Stomach smooth muscle (tissue), 2 donors: Measurements from ENCODE around the gene HERC2.
"Not testable (repeated sequence)": the region's sequence is repeated elsewhere in the genome, so short reads cannot be mapped to it uniquely, and the experiment has no call there.

Source experiments
- H3K27ac ChIP-seq: one replicate; pipeline ENCODE4 v1.7.0; 2013; ENCODE audit warnings: mild to moderate bottlenecking, low read length, inconsistent platforms
- H3K27me3 ChIP-seq, 2 donors: one replicate each; pipeline ENCODE4 v1.7.0; 2013; ENCODE audit warnings: low read length in 2 of 2; ENCODE audit not compliant: insufficient read depth in 2 of 2, control insufficient read depth in 1 of 2
- H3K36me3 ChIP-seq, 2 donors: one replicate each; pipeline ENCODE4 v1.7.0; 2013; ENCODE audit warnings: low read length in 2 of 2; ENCODE audit not compliant: control insufficient read depth in 2 of 2, insufficient read depth in 2 of 2
- H3K4me1 ChIP-seq: one replicate; pipeline ENCODE4 v1.7.0; 2013; ENCODE audit warnings: low read length; ENCODE audit not compliant: control insufficient read depth, insufficient read depth
- H3K4me3 ChIP-seq, 2 donors: one replicate each; pipeline ENCODE4 v1.7.0; 2013; ENCODE audit warnings: low read length in 2 of 2
- H3K9ac ChIP-seq, 2 donors: one replicate each; pipeline ENCODE4 v1.7.0; 2013; ENCODE audit warnings: low read length in 2 of 2, mild to moderate bottlenecking in 1 of 2
- H3K9me3 ChIP-seq, 2 donors: one replicate each; pipeline ENCODE4 v1.7.0; 2013; ENCODE audit warnings: low read length in 2 of 2; ENCODE audit not compliant: control insufficient read depth in 2 of 2
- donor health status: healthy.
- donor health status: Pancreatic carcinoma.

HERC2 gene

DNA sequence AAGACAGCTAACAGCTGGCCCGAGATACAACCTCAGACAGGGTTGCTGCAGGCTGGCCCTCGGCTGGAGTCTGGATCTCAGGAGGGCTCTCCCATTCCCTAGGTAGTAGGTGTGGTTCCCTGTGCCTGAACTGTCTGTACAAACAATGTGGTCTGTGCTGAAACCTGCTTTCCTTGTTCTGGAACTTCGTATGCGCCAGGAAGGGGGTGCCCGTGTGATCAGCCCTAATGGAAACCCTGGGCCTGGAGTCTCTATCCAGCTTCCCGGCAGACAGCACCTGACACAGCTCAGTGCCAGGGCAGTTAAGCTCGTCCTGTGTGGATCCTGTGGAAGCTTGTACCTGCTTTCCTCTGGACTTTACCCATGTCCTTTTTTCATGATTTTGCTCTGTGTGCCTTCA, 99.4 kb downstream of the HERC2 start:
- H3K4me1 ChIP-seq, H3K9ac ChIP-seq, H3K27me3 ChIP-seq, H3K9me3 ChIP-seq, H3K4me3 ChIP-seq, H3K27ac ChIP-seq: not testable (repeated sequence)
- peaks cover 14 to 19% of the 10 kb centered on the region in 2 donors for H3K36me3 ChIP-seq

DNA sequence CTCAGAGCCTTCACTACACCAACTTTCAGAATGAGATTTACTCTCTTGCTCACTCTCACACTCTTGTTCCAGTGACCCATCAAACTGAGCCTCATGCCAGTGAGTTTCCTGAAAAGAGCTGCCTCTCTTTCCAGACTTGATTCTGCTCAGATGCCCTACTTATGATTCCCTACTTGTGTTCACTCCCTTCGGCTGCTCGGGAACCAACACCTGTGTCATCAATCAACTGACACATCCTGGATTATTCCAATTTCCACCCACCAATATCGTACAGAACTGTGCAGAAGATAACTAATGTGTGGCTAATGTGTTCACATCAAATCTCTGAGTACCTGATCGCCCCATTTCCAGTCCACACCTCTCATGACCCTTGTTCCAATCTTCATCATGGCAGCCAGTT, 100.3 kb downstream of the HERC2 start:
- H3K27me3 ChIP-seq, H3K4me1 ChIP-seq, H3K4me3 ChIP-seq, H3K9ac ChIP-seq, H3K27ac ChIP-seq, H3K9me3 ChIP-seq: not testable (repeated sequence)
- H3K36me3 ChIP-seq, result peaks cover 14 to 19% of the 10 kb centered on the region in 2 donors

DNA sequence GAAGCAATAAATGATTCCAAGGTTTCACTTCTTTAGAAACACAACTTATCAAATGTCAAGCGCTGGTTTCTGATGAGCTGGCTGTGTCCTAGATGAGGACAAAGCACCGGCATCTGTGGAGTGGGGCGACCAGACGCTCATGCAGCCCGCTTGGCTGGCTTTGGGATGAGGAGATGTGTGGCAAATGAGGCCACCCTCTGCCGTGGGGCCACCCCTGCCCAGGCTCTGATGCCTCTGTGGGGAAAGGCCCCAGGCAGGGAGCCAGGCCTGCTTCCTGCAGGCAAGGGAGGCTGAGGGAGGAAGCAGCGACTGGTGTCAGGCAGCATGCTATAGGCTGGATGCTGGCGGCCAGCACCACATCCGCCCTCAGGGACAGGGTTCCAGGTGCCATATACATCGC, 102.9 kb downstream of the HERC2 start:
- no peak overlapping the region for H3K9ac ChIP-seq
- no peaks in the 10 kb centered on the region for H3K27me3 ChIP-seq
- H3K9me3 ChIP-seq, result no peaks in the 10 kb centered on the region
- no peaks in the 10 kb centered on the region for H3K4me1 ChIP-seq
- peaks cover 19 to 25% of the 10 kb centered on the region in 2 donors for H3K36me3 ChIP-seq
- no peak overlapping the region for H3K4me3 ChIP-seq
- H3K27ac ChIP-seq, result no peak overlapping the region

DNA sequence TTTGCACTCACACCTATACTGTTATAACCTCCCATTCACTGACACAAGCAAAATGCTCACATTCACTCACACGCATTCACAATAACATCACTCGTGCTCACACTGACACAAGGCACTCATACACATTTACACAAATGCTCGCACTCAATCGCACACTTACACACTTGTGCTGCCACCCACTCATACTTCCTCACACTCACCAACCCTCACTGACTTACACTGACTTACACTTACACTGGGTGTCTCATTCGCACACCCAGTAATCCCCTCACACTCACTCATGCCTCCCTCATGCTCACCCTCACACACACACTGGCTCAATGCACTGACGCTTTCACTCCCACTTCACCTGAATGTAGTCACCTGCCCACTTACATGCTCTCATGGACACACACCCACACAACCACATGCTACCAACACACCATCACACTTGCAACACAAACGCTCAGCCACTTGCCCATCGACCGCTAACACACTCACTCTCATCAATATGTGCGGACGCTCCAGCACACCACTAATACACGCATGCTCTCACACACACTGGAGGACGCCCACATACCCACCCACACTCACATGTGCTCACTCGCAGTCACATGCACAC, 104.9 kb downstream of the HERC2 start:
- H3K27me3 ChIP-seq, H3K9ac ChIP-seq, H3K4me3 ChIP-seq, H3K27ac ChIP-seq, H3K4me1 ChIP-seq, H3K9me3 ChIP-seq: not testable (repeated sequence)
- H3K36me3 ChIP-seq, result peaks cover 19 to 26% of the 10 kb centered on the region in 2 donors

DNA sequence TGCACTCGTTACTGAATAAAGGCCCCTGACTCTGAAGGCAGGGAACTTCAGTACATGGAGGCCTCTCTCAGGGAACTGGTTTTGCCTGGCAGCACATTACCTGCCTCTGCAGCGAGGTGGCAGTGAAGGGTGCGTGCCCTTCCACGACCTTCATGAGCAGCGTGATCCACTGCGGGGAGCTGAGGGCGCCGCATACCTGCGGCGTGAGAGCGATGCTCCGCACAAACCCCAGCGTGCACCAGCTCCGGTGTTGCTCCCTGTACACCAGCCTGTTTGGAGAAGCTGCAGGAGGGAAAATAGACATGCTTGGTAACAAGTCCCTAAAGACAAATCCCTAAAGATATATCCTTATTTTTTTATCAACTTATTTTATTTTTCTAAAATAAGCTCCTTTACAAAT, 106.5 kb downstream of the HERC2 start:
- H3K27me3 ChIP-seq, H3K4me1 ChIP-seq, H3K4me3 ChIP-seq, H3K9ac ChIP-seq, H3K9me3 ChIP-seq, H3K27ac ChIP-seq: not testable (repeated sequence)
- H3K36me3 ChIP-seq, result peaks cover 19 to 27% of the 10 kb centered on the region in 2 donors

DNA sequence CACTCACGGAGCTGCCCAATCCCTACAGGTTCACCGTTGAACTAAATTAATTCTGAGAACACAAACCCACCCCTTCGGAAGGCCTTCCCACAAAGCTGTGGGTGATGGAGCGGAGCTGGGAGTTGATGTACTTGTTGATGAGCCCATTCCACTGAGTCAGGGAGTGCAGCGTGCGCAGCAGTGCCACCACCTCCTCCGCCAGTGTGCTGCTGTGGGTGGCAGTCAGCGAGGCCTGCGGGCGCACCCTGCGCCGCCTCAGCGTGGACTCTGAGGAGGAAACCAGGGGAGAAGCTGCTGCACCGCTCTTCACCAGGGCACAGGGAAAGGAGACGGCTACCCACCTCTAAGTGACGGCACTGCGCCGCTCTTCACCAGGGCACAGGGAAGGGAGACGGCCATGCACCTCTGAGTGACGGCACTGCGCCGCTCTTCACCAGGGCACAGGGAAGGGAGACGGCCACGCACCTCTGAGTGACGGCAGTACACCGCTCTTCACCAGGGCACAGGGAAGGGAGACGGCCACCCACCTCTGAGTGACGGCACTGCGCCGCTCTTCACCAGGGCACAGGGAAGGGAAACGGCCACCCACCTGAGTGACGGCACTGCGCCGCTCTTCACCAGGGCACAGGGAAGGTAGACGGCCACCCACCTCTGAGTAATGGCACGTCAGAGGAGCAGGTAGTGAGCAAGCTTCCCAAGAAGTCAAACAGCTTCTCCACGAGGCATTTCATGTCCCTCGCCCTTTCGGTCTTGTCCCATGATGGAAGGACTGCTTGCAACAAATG, 107.8 kb downstream of the HERC2 start:
- not testable (repeated sequence) for H3K27ac ChIP-seq, H3K9ac ChIP-seq, H3K4me3 ChIP-seq, H3K4me1 ChIP-seq, H3K9me3 ChIP-seq, H3K27me3 ChIP-seq
- H3K36me3 ChIP-seq, result peaks cover 13 to 20% of the 10 kb centered on the region in 2 donors

DNA sequence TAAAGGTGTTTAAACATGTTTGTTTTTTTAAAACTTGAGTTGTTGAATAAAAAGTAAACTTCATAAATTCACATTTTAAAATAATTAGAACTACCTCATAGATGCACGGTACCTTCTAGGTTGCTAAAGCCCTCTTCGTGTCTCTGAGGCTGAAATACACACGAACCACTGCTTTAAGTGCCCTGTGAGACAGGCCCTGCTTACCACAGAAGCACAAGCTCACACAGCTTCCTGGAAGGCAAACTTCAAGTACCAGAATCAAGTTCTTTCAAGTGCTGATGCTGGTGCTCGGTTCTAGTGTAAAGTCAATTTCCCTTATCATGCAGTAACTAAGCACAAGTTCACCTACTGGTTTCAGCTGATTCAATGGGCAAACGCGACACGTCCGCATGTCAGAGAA, 108.6 kb downstream of the HERC2 start:
- H3K36me3 ChIP-seq, result peaks cover 8 to 14% of the 10 kb centered on the region in 2 donors
- not testable (repeated sequence) for H3K9ac ChIP-seq

DNA sequence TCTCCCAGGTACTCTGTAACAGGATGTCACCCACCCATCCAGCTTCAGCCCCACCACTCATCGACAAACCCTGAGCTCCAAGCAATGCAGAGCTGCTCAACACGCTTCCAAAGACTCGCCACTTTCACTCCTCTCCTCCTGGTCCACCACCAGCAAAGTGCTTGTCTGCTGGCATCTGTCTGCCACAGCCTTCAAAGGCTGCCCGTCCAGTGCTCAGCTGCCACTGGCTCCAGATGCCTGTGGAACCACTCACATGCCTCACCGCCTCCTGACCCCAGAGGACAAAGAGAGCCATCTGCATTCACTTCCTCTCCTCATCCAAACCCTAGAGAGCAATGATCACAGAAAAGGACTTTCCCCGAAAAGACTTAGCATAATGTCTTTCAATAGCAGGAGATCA, 113.4 kb downstream of the HERC2 start:
- no peaks in the 10 kb centered on the region for H3K27me3 ChIP-seq
- H3K4me3 ChIP-seq, result no peak overlapping the region
- H3K9ac ChIP-seq, result no peak overlapping the region
- peaks cover 2 to 6% of the 10 kb centered on the region in 2 donors for H3K36me3 ChIP-seq
- no peaks in the 10 kb centered on the region for H3K4me1 ChIP-seq
- no peaks in the 10 kb centered on the region for H3K9me3 ChIP-seq
- H3K27ac ChIP-seq, result no peak overlapping the region

More for the DNA sequence above, 108.6 kb downstream of the HERC2 start:
- not testable (repeated sequence) for H3K27me3 ChIP-seq, H3K27ac ChIP-seq, H3K4me3 ChIP-seq, H3K4me1 ChIP-seq, H3K9me3 ChIP-seq

DNA sequence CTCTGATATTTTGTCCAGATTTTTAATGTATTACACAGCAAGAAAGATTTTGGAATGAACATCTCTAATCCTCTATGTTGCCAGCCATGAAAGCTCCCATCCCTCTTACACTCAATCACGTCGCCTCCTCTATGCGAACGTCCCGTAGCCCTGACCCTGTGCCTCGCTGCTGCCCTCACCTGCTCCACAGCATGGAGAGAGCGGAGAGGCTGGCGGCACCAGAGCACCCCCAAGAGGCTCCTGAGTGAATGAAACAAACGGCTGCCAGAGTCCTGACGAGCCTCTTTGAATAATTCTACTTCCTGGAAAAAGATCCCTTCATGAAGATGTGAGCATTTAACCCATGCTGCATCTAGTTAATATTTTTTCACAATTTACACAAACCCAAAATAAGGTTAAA, 116.3 kb downstream of the HERC2 start:
- not testable (repeated sequence) for H3K4me3 ChIP-seq

DNA sequence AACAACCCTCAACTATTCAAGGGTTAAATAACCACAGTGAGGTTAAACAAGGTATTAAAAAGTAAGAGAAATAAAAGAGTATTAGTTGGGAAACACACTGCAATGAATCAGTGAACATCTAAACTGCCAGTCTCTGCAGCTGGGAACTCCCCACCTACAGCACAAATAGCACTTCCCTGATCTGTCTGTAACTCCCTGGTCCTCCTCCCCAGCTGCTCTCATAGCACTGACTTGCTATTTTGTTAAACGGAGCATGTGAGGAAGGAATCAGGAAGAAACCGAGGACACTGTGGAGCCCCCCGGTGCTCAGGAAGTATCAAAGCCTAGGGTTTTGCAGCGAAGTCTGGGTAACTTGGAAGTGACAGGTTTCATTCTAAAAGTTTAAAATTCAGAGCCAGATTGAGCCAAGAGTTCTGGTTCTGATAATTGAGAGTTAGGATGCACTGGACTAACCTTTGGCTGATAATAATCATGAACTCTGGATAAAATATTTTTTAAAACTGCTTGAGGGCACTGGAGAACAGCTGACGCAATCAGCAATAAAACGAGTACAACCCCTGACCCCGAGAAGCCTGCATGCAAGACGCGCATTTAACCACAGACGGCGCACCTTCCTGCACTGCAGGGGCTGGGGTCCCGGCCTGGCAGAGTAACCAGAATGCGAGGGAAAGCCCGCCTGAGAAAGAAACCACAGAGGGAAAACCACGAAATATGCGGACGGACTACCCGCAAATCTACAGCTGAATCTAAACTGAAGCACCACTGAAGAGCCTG, 118.7 kb downstream of the HERC2 start:
- H3K27me3 ChIP-seq, H3K36me3 ChIP-seq, H3K4me3 ChIP-seq, H3K4me1 ChIP-seq, H3K9me3 ChIP-seq, H3K9ac ChIP-seq, H3K27ac ChIP-seq: not testable (repeated sequence)

More for the DNA sequence above, 116.3 kb downstream of the HERC2 start:
- not testable (repeated sequence) for H3K36me3 ChIP-seq, H3K4me1 ChIP-seq, H3K9me3 ChIP-seq, H3K27me3 ChIP-seq, H3K27ac ChIP-seq, H3K9ac ChIP-seq

DNA sequence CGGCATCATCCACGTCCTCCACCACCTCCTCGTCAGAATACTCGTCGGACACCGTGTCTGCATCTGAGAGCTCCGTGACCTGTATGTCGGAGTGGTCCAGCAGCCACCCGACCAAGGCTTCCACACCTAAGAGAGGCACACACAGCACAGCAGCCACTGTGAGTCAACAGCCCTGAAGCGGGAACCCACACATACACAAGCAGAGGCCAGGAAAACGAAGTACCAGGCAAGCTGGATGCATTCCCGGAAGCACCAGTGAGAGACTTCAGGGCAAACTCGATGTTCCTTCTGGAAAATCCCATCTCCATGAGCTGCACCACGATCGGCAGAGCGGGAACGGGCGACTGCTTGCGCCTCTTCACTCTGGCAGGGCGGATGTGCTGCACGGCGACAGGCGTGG, 119.9 kb downstream of the HERC2 start:
- H3K4me1 ChIP-seq, H3K36me3 ChIP-seq: not testable (repeated sequence)

More for the DNA sequence above, 119.9 kb downstream of the HERC2 start:
- H3K27ac ChIP-seq, H3K9ac ChIP-seq, H3K27me3 ChIP-seq, H3K9me3 ChIP-seq, H3K4me3 ChIP-seq: not testable (repeated sequence)
